Activated CD8-positive, alpha-beta T cell treated with anti-CD3 and anti-CD28 coated beads, Interleukin-2, amount 10 ng/mL, durations not matched to agents 7 days and 5 days (primary cell): ENCODE results near the gene TP63. TPM values are rescaled to one million over a fixed set of nuclear protein-coding genes. Genes with fewer than 3 reads are reported as not detected.

Source experiments
- ATAC-seq: fragments of 150-1000 bp; cut with Tn5 transposase; one replicate; pipeline ENCODE4 v1.10.0; 2021; ENCODE audit warnings: moderate library complexity
- CTCF ChIA-PET: fragments of 350-600 bp; sonication (Branson Sonifier 250); formaldehyde crosslinking; loops from one replicate; lab custom pipeline; 2021; ENCODE audit warnings: antibody characterized with exemption; lab: Charles Lee
- POLR2A ChIA-PET: fragments of 350-600 bp; sonication (Branson Sonifier 250); formaldehyde crosslinking; loops from one replicate; lab custom pipeline; 2021; ENCODE audit warnings: antibody characterized with exemption; lab: Charles Lee
- DNase-seq: peaks from one replicate; pipeline ENCODE4 v3.0.0-alpha.2; 2020
- H3K27ac Mint-ChIP-seq: one replicate; pipeline ENCODE4 v1.8.0; 2021; ENCODE audit warnings: mild to moderate bottlenecking, mixed read lengths
- H3K27me3 Mint-ChIP-seq: one replicate; pipeline ENCODE4 v1.8.0; 2021; ENCODE audit warnings: low read depth, mixed read lengths
- H3K36me3 Mint-ChIP-seq: one replicate; pipeline ENCODE4 v1.8.0; 2021; ENCODE audit warnings: low read depth, mixed read lengths
- H3K4me1 Mint-ChIP-seq: one replicate; pipeline ENCODE4 v1.8.0; 2021; ENCODE audit warnings: low read depth, mixed read lengths
- H3K4me3 Mint-ChIP-seq: one replicate; pipeline ENCODE4 v1.8.0; 2021; ENCODE audit warnings: mild to moderate bottlenecking, mixed read lengths
- H3K9me3 Mint-ChIP-seq: one replicate; pipeline ENCODE4 v1.8.0; 2022; ENCODE audit warnings: mixed read lengths; ENCODE audit not compliant: insufficient read depth
- total RNA-seq, 2 experiments: library from RNA; stranded (reverse); gene quantifications; one replicate each; pipeline ENCODE4 v1.2.3, GENCODE V29; 2021

Gene TP63
- total RNA-seq, 2 experiments from 2014 or later: not detected

DNA sequence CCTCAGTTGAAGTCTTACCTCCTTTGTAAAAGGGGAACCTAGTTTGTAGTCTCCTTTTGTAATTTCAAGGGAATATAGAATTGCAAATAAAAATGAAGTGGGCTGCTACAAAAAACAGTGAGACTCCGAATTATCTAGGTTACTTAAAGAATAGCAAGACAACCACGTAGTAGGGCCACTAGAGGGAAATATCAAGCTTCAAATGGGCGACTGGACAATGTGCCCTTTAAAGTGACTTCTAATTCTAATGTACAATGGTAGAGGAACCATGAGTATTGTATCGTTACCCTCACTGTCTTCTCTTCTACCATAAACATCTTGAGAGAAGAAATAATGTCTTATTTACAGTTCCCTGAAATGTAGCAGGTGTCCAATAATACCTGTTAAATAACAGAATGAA, 56.3 kb downstream of the TP63 start:
- H3K36me3 Mint-ChIP-seq: no peaks in the 10 kb centered on the region
- DNase-seq: no peak
- H3K9me3 Mint-ChIP-seq: no peaks in the 10 kb centered on the region
- ATAC-seq: no peak
- H3K27me3 Mint-ChIP-seq: no peaks in the 10 kb centered on the region
- H3K4me3 Mint-ChIP-seq: no peak overlapping the region
- ChIA-PET POLR2A (no interaction called here), CTCF (no interaction called here)
- no peak overlapping the region for H3K27ac Mint-ChIP-seq
- H3K4me1 Mint-ChIP-seq: no peaks in the 10 kb centered on the region

DNA sequence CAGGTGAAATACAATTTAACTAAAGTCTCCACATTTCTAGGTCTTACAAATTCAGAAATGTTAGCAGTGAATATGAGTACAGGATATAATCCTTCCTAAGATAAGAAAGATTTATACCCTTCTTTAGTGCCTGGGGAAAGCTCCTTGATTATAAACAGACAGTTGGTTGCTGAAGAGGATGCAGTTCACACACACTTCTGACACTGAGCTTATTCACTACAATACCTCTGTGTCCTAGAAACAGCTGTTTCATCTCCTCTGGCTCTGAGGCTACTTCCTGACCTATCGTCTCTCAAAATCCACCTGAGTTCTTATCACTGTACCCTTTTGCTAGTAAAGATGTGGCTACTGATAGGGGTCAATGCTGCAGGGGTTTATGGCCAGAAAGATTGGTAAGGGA, 57.1 kb downstream of the TP63 start:
- Mint-ChIP-seq H3K4me1 (no peaks in the 10 kb centered on the region), H3K36me3 (no peaks in the 10 kb centered on the region), H3K9me3 (no peaks in the 10 kb centered on the region), H3K27me3 (no peaks in the 10 kb centered on the region), H3K27ac (no peak overlapping the region), H3K4me3 (no peak overlapping the region)
- CTCF ChIA-PET: no interaction called here
- ATAC-seq: no peak
- POLR2A ChIA-PET: no interaction called here
- DNase-seq: no peak

DNA sequence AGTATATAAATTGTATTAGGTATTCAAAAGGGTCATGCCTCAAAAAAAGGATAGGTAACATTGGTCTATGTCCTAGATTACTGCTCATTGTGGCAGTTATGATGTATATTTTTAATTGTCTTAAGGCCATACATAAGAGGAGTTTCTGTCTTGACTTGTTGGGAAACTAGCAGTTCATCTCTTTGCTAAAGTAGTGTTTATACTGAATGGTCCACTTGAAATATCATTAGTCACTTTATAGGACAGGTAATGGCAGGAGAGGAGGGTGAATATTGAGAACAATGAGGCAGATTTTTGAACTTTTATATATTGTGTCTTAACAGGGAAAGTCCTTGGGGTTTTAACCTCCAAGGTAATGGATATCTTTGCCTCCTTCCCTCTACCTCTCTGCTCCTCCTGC, 58.4 kb downstream of the TP63 start:
- Mint-ChIP-seq H3K4me3 (no peak overlapping the region), H3K36me3 (no peaks in the 10 kb centered on the region), H3K27ac (no peak overlapping the region), H3K4me1 (no peaks in the 10 kb centered on the region), H3K27me3 (no peaks in the 10 kb centered on the region), H3K9me3 (no peaks in the 10 kb centered on the region)
- DNase-seq: no peak
- no peak for ATAC-seq
- ChIA-PET CTCF (no interaction called here), POLR2A (no interaction called here)

DNA sequence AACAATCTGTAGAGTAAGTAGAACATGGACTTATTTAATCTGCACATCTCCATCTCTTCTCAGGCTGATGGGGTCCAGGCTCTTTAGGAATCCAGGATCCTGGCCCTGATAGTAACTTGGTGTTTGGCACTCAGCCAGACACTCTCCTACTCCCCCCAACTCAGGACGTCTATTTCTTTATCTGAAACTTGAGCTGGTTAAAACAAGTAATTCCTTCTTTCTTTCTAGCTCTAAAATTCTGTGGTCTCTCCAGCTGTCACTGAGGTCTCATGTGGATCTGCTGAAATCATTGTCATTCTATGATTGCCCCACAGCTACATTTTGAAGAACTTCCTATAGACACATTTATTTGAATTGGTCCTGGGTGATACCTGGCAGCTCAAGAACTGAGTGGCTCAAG, 59.0 kb downstream of the TP63 start:
- no peak overlapping the region for H3K4me3 Mint-ChIP-seq
- H3K27me3 Mint-ChIP-seq: no peaks in the 10 kb centered on the region
- DNase-seq (no peak), ATAC-seq (no peak)
- H3K27ac Mint-ChIP-seq: no peak overlapping the region
- H3K9me3 Mint-ChIP-seq: no peaks in the 10 kb centered on the region
- ChIA-PET POLR2A (no interaction called here), CTCF (no interaction called here)
- H3K4me1 Mint-ChIP-seq: no peaks in the 10 kb centered on the region
- no peaks in the 10 kb centered on the region for H3K36me3 Mint-ChIP-seq

DNA sequence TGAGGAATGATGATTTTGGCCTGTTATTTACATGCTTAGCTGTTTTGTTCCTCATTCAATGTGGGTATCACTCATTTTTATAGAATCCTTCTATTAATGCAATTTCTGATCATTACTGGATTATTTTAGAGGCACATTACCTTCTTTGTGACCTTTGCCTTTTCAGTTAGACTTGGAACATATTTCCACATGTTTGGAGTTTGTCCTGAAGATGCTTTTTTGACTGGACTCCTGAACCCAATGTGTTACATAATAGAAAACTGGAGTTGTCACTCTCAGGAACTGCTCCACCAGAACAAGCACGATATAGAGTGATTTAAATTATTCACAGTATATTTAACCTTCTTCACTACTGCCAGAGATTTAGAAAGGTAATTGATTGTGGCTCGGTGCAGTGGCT, 59.5 kb downstream of the TP63 start:
- POLR2A ChIA-PET: no interaction called here
- CTCF ChIA-PET: no interaction called here
- no peak for DNase-seq

DNA sequence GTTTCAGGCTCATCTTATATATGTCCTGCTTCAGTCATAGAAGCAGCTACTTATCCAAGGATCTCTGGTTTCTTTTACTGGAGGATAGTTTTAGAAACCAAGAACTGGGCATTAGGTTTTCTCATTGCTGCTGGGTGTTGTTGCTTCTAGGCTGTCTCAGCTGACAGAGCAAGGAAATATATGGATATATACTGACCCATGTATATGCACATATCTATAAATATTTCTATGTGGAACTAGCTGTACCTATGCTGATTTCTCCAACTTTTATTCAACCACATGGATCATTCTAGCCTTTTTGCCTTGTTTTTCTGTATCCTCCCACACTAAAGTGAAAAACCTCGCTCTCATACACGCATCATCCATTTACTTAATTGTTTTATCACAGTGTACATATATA, 64.2 kb downstream of the TP63 start:
- Mint-ChIP-seq H3K27me3 (no peaks in the 10 kb centered on the region), H3K4me3 (no peak overlapping the region), H3K9me3 (no peaks in the 10 kb centered on the region), H3K36me3 (no peaks in the 10 kb centered on the region), H3K27ac (no peak overlapping the region), H3K4me1 (no peaks in the 10 kb centered on the region)
- ChIA-PET CTCF (no interaction called here), POLR2A (no interaction called here)
- no peak for ATAC-seq
- DNase-seq: no peak

More for the DNA sequence above, 59.5 kb downstream of the TP63 start:
- Mint-ChIP-seq H3K27ac (no peak overlapping the region), H3K9me3 (no peaks in the 10 kb centered on the region), H3K4me3 (no peak overlapping the region), H3K36me3 (no peaks in the 10 kb centered on the region), H3K27me3 (no peaks in the 10 kb centered on the region), H3K4me1 (no peaks in the 10 kb centered on the region)
- no peak for ATAC-seq

DNA sequence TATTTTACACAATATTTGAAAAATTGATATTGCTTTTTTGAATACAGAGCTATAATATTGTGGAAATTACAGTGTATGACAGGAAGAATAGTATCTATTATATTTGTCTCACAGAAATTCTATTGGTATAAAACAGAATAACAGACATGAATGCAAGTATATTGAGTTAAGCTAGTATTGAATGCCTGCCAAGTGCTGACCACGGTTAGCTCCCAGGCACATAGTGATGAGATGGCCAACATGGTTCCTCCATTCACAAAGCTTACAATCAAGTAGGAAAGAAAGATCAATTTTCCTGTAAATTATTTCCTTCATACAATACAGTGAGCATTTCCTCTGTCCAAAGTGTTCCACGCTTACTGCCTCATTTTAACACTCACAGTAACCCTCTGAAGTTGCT, 67.6 kb downstream of the TP63 start:
- CTCF ChIA-PET: no interaction called here
- Mint-ChIP-seq H3K4me3 (no peak overlapping the region), H3K27ac (no peak overlapping the region), H3K27me3 (no peaks in the 10 kb centered on the region), H3K4me1 (no peaks in the 10 kb centered on the region), H3K36me3 (no peaks in the 10 kb centered on the region), H3K9me3 (no peaks in the 10 kb centered on the region)
- DNase-seq (no peak), ATAC-seq (no peak)
- POLR2A ChIA-PET: no interaction called here

DNA sequence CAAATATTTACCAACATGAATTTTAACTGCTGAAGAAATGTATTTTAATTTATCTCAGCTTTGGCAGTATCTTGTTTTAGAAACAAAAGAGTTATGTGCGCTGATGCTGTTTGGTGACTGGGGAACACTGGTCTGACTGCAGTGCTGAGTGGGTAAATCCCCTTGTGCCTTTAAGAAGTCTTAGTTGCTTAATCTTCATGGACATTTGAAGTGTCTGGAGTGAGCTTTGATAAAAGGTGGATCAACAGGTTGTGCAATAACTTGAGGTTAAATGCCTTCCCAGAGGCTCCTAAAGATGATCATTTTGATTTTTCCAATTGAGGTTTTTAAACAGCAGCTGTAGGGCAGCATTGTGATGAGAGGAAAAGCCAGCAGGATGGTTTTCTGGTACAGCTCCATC, 68.7 kb downstream of the TP63 start:
- ATAC-seq (no peak), DNase-seq (no peak)
- Mint-ChIP-seq H3K9me3 (no peaks in the 10 kb centered on the region), H3K4me3 (no peak overlapping the region), H3K27me3 (no peaks in the 10 kb centered on the region), H3K36me3 (no peaks in the 10 kb centered on the region), H3K27ac (no peak overlapping the region), H3K4me1 (no peaks in the 10 kb centered on the region)
- CTCF ChIA-PET: interaction anchor here (0.7 kb wide), 1 partner anchor 14 kb away, joined by 3 read pairs; no protein-coding TSS in a partner anchor
- POLR2A ChIA-PET: interaction anchor here (0.6 kb wide), 1 partner anchor 153 kb away, joined by 3 read pairs; no protein-coding TSS in a partner anchor

DNA sequence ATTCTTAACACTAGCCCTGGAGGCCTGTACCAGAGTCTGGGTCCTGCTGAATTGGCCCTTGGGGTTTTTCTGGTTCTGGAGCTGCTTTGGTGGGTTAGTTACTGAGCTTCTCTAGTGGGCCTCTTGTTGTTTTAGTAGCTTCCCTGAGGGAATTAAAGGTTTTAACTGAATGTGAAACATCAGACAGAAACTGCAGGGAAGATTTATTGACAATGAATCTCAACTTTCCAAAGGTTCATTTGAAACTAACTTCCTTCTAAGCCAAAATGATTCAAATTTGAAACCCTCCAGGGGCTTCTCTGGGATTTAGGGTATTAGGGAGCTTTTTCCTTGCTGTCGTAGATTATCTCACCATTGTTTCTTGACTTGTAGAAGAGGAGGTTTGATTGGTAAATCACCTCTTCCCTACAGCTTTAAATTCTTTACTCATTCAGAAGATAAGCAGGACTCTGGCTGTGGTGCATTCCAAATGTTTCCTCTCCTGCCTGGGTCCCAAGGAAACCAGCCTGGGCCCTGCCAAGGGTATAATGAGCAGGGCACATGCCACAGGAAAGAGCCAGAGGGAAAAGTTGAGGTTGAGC, 71.0 kb downstream of the TP63 start:
- ChIA-PET CTCF (no interaction called here), POLR2A (no interaction called here)
- Mint-ChIP-seq H3K36me3 (no peaks in the 10 kb centered on the region), H3K9me3 (no peaks in the 10 kb centered on the region), H3K4me1 (no peaks in the 10 kb centered on the region), H3K27me3 (no peaks in the 10 kb centered on the region), H3K4me3 (no peak overlapping the region), H3K27ac (no peak overlapping the region)
- no peak for DNase-seq
- ATAC-seq: no peak

DNA sequence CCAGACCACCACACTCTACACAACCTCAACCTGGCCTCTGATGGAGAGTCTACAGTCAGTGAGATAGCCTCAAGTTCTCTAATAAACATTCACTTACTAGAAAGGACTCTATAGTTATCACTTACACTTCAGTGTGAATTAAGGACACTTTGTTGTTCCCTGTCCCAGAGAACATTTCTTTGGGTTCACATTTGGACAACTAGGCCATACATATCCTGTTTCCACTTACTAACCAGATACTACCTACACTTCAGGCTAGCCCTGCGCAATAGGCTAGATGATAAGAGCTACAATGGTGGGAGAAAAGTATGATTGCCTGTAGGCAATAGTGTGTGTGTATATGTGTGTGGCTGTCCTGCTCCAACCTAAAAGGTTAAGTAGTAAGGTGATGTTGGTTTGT, 72.7 kb downstream of the TP63 start:
- Mint-ChIP-seq H3K27me3 (no peaks in the 10 kb centered on the region), H3K27ac (no peak overlapping the region), H3K4me3 (no peak overlapping the region), H3K9me3 (no peaks in the 10 kb centered on the region), H3K4me1 (peaks cover 3% of the 10 kb centered on the region), H3K36me3 (no peaks in the 10 kb centered on the region)
- ChIA-PET CTCF (no interaction called here), POLR2A (no interaction called here)
- ATAC-seq (no peak), DNase-seq (no peak)

DNA sequence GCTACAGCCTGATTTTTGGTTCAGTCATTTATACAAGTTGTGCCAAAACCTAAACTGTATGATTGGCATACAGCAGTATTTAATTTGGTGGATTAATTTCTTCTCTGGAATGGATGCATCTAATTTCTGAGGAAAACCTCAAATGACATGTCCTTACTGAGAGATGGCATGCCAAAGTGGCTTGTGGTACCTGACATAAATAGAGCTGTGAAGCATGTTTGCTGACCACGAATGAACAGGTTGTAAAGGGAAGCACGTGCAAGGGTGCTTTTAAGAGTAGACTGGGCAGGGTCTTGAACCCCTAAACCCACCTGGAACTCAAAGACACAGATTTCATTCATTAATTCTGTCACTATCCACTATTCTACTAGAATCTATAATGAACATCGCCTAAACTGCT, 77.2 kb downstream of the TP63 start:
- Mint-ChIP-seq H3K27ac (no peak overlapping the region), H3K4me3 (no peak overlapping the region), H3K27me3 (no peaks in the 10 kb centered on the region), H3K4me1 (peaks cover 3% of the 10 kb centered on the region), H3K36me3 (no peaks in the 10 kb centered on the region), H3K9me3 (no peaks in the 10 kb centered on the region)
- no peak for ATAC-seq
- CTCF ChIA-PET: interaction anchor here (1.5 to 1.7 kb wide), 2 partner anchors 253 to 436 kb away, joined by 3 to 4 read pairs; no protein-coding TSS in a partner anchor
- no peak for DNase-seq
- POLR2A ChIA-PET: no interaction called here

DNA sequence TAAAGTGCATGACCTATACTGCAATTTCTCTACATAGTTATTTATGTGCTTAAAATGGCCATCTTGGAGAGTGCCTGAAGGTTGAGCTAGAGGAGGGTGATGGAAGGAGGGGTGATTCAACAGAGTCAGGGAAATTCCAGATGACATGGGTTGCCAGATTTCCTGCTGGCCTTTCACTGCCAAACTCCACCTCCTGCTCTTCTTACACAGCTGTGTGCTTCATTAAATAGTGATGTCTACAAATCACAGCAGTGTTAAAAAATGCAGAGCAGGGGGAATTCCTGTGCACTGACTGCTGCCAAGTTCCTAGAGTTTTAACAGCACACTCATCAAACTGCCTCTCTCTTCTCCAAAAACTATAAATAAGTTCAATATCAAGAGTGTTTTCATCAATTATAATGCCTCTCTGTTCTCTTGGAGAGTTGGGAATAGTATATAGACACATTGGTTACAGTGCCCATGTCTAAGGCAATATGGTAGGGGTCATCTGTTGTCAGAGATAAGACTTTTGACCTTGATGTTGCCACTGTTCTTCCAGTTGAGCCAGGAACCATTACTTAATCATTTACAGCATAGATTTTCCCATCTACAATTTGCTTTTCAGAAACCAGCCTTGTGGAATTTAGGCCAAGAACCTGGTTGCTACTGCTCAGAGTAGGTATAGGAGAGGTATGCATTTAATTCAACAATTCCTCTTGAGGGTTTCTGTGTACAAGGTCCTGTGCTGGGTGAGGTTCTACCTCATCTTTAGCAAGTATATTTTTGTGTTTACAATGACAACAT, 79.6 kb downstream of the TP63 start:
- Mint-ChIP-seq H3K27ac (no peak overlapping the region), H3K4me3 (no peak overlapping the region), H3K27me3 (no peaks in the 10 kb centered on the region), H3K36me3 (no peaks in the 10 kb centered on the region), H3K9me3 (no peaks in the 10 kb centered on the region), H3K4me1 (peaks cover 3% of the 10 kb centered on the region)
- ATAC-seq (no peak), DNase-seq (no peak)
- ChIA-PET CTCF (no interaction called here), POLR2A (no interaction called here)
